Keratinocyte (primary cell): ENCODE data around the gene CES2. TPM values are rescaled to one million over a fixed set of nuclear protein-coding genes. Genes with fewer than 3 reads are reported as not detected.

Experiments used
- DNase-seq: peaks from one replicate; pipeline ENCODE4 v3.0.0-alpha.2; 2011; ENCODE audit warnings: low read depth, missing footprints, low spot score
- FAIRE-seq: peaks from 2 replicates; lab custom pipeline; 2011; peaks lifted over from hg19 to GRCh38; lab: Jason Lieb, UNC
- H2AFZ ChIP-seq: 2 replicates; pipeline ENCODE4 v1.6.0; 2012; ENCODE audit warnings: low read length, control low read depth, inconsistent platforms; ENCODE audit not compliant: control insufficient read depth
- H3K27ac ChIP-seq: 2 replicates; pipeline ENCODE4 v1.5.1; 2011; ENCODE audit warnings: low read length; ENCODE audit not compliant: control insufficient read depth, insufficient read depth
- H3K27me3 ChIP-seq: 3 replicates; pipeline ENCODE4 v1.6.0; 2011; ENCODE audit warnings: low read length; ENCODE audit not compliant: control insufficient read depth, insufficient read depth; ENCODE audit errors: extremely low read depth
- H3K36me3 ChIP-seq, 2 experiments: 2 replicates in 1 of 2; 3 replicates in 1 of 2; pipeline ENCODE4 v1.5.1; 2011; ENCODE audit warnings: low read length in 2 of 2, mild to moderate bottlenecking in 1 of 2; ENCODE audit not compliant: control insufficient read depth in 2 of 2, insufficient read depth in 2 of 2; ENCODE audit errors: extremely low read depth in 1 of 2
- H3K4me1 ChIP-seq: 3 replicates; pipeline ENCODE4 v1.5.1; 2011; ENCODE audit warnings: low read length; ENCODE audit not compliant: control insufficient read depth, insufficient read depth; ENCODE audit errors: extremely low read depth
- H3K4me2 ChIP-seq: 3 replicates; pipeline ENCODE4 v1.6.0; 2011; ENCODE audit warnings: low read depth, low read length; ENCODE audit not compliant: control insufficient read depth, insufficient read depth; ENCODE audit errors: extremely low read depth
- H3K4me3 ChIP-seq, 3 experiments: fragments of 200-600 bp in 1 of 3; sonication (generic) in 1 of 3; 2 replicates in 2 of 3; 3 replicates in 1 of 3; pipeline ENCODE4 v1.5.1; 2011 to 2016; ENCODE audit warnings: low read length in 3 of 3, mild to moderate bottlenecking in 3 of 3, control low read depth in 2 of 3, inconsistent platforms in 1 of 3, low read depth in 1 of 3, mixed read lengths in 1 of 3, mixed run types in 1 of 3, moderate library complexity in 1 of 3; ENCODE audit not compliant: control insufficient read depth in 2 of 3, insufficient read depth in 2 of 3; ENCODE audit errors: extremely low read depth in 1 of 3
- H3K79me2 ChIP-seq: 2 replicates; pipeline ENCODE4 v1.6.0; 2012; ENCODE audit warnings: low read length; ENCODE audit not compliant: control insufficient read depth, insufficient read depth
- H3K9ac ChIP-seq: 3 replicates; pipeline ENCODE4 v1.6.0; 2011; ENCODE audit warnings: low read length; ENCODE audit not compliant: control insufficient read depth, insufficient read depth; ENCODE audit errors: extremely low read depth
- H3K9me1 ChIP-seq: 3 replicates; pipeline ENCODE4 v1.6.0; 2011; ENCODE audit warnings: low read length; ENCODE audit not compliant: control insufficient read depth, insufficient read depth; ENCODE audit errors: extremely low read depth
- H3K9me3 ChIP-seq: 2 replicates; pipeline ENCODE4 v1.5.1; 2012; ENCODE audit warnings: low read depth, low read length; ENCODE audit not compliant: control insufficient read depth
- H4K20me1 ChIP-seq: 3 replicates; pipeline ENCODE4 v1.6.0; 2011; ENCODE audit warnings: low read length; ENCODE audit not compliant: control insufficient read depth, insufficient read depth; ENCODE audit errors: extremely low read depth
- CTCF ChIP-seq, 3 experiments: IDR thresholded peaks in 1 of 3; conservative IDR thresholded peaks in 1 of 3; optimal IDR thresholded peaks in 1 of 3; 2 replicates in 2 of 3; 3 replicates in 1 of 3; pipeline versions ENCODE3 to v1.5.1; 2011; ENCODE audit warnings: low read length in 3 of 3, mild to moderate bottlenecking in 3 of 3, moderate library complexity in 2 of 3, control low read depth in 1 of 3, inconsistent platforms in 1 of 3; ENCODE audit not compliant: insufficient read depth in 2 of 3; ENCODE audit errors: extremely low read depth in 1 of 3
- EZH2 ChIP-seq: IDR thresholded peaks from one replicate; pipeline ENCODE4 v1.6.1; 2012; ENCODE audit warnings: inconsistent platforms, mild to moderate bottlenecking, low read length, moderate library complexity
- dilution Hi-C: fragments of 300-500 bp; cut with MboI; formaldehyde crosslinking; loops from one replicate; pipeline ENCODE4 v1.7.0; 2020; ENCODE audit warnings: low sequenced_read_pairs; ENCODE audit not compliant: extremely low pct_ligation_motif_present
- polyA plus RNA-seq, 5 experiments: library from polyadenylated mRNA; depleted of rRNA in 3 of 5; stranded (reverse) in 3 of 5; stranded (forward) in 1 of 5; unstranded in 1 of 5; fragments of >200 nt; gene quantifications; 1 replicate in 1 of 5; 2 replicates in 3 of 5; 3 replicates in 1 of 5; pipeline versions ENCODE4 v1.2.1 to v1.2.3, GENCODE V29; 2011 to 2012; ENCODE audit warnings: missing spikeins in 2 of 5, low read depth in 1 of 5, low replicate concordance in 1 of 5

Gene CES2
- polyA plus RNA-seq, 1 donor (not counting 4 experiments of a cell fraction or from before 2014, with no cell fraction given): 41.6 TPM

GRCh38 chr16:66983033-66983432, 47.7 kb downstream of the CES2 start:
- no peaks in the 10 kb centered on the region for H4K20me1 ChIP-seq
- H3K4me3 ChIP-seq: no peak overlapping the region
- H3K79me2 ChIP-seq: no peaks in the 10 kb centered on the region
- FAIRE-seq (no peak), DNase-seq (no peak)
- no peak overlapping the region for H3K4me2 ChIP-seq
- dilution Hi-C loops: no loop called here
- no peaks in the 10 kb centered on the region for H3K27me3 ChIP-seq
- H3K9me1 ChIP-seq: no peaks in the 10 kb centered on the region
- no peaks in the 10 kb centered on the region for H3K36me3 ChIP-seq
- H2AFZ ChIP-seq: no peak overlapping the region
- no peaks in the 10 kb centered on the region for H3K9me3 ChIP-seq
- TF ChIP-seq EZH2: no peak
- no peak for TF ChIP-seq CTCF (optimal IDR thresholded peaks at IDR 0.05 in 1 of 3, IDR thresholded peaks at IDR 0.05 in 1 of 3, conservative IDR thresholded peaks at IDR 0.05 in 1 of 3; ENCODE audit: extremely low read depth in 1 of 3, insufficient read depth in 2 of 3, low read length in 3 of 3)
- no peak overlapping the region for H3K27ac ChIP-seq
- H3K9ac ChIP-seq: no peak overlapping the region
- H3K4me1 ChIP-seq: peaks cover 1% of the 10 kb centered on the region

GRCh38 chr16:66984892-66985311, 49.6 kb downstream of the CES2 start:
- FAIRE-seq (no peak), DNase-seq (no peak)
- Histone ChIP-seq H3K9me1 (no peaks in the 10 kb centered on the region), H3K36me3 (no peaks in the 10 kb centered on the region), H3K9me3 (no peaks in the 10 kb centered on the region), H2AFZ (no peak overlapping the region), H3K4me3 (no peak overlapping the region), H3K27me3 (no peaks in the 10 kb centered on the region), H3K4me1 (peaks cover 9% of the 10 kb centered on the region), H3K4me2 (no peak overlapping the region), H3K27ac (no peak overlapping the region), H3K79me2 (no peaks in the 10 kb centered on the region), H4K20me1 (no peaks in the 10 kb centered on the region), H3K9ac (no peak overlapping the region)
- TF ChIP-seq EZH2: no peak
- dilution Hi-C loops: no loop called here

GRCh38 chr16:66986559-66986958, 51.2 kb downstream of the CES2 start:
- Histone ChIP-seq H2AFZ (no peak overlapping the region), H3K27me3 (no peaks in the 10 kb centered on the region), H3K4me3 (no peak overlapping the region), H3K79me2 (no peaks in the 10 kb centered on the region), H3K36me3 (no peaks in the 10 kb centered on the region), H3K9ac (no peak overlapping the region), H3K4me1 (peaks cover 9% of the 10 kb centered on the region), H3K4me2 (no peak overlapping the region), H3K9me3 (no peaks in the 10 kb centered on the region), H3K27ac (no peak overlapping the region), H4K20me1 (no peaks in the 10 kb centered on the region), H3K9me1 (no peaks in the 10 kb centered on the region)
- TF ChIP-seq EZH2 (no peak), CTCF (optimal IDR thresholded peaks at IDR 0.05 in 1 of 3, IDR thresholded peaks at IDR 0.05 in 1 of 3, conservative IDR thresholded peaks at IDR 0.05 in 1 of 3; ENCODE audit: extremely low read depth in 1 of 3, insufficient read depth in 2 of 3, low read length in 3 of 3) (no peak)
- DNase-seq (no peak), FAIRE-seq (no peak)
- dilution Hi-C loops: no loop called here
